MCF 10A (cell line): ENCODE results near the gene BANP. TPM values are rescaled to one million over a fixed set of nuclear protein-coding genes. Genes with fewer than 3 reads are reported as not detected.
"Not testable (repeated sequence)": the region's sequence is repeated elsewhere in the genome, so short reads cannot be mapped to it uniquely, and the experiment has no call there.

Experiments used
- BruUV-seq: library from RNA; stranded (reverse); fragments of 400-500 nt; replicated peaks from 2 replicates; lab custom pipeline; 2021; lab: Mats Ljungman, UMichigan
- CTCF ChIA-PET: fragments of 300-600 bp; sonication (Branson Sonifier 250); formaldehyde crosslinking; extraction: SDS; loops from one replicate; lab custom pipeline; 2021; ENCODE audit warnings: antibody characterized with exemption, inconsistent platforms; lab: Yijun Ruan, JAX
- POLR2A ChIA-PET: fragments of 300-600, 350-650 bp; sonication (Branson Sonifier 250); formaldehyde crosslinking; extraction: SDS; loops from one replicate; lab custom pipeline; 2020; ENCODE audit warnings: antibody characterized with exemption, inconsistent platforms; lab: Yijun Ruan, JAX
- DNase-seq: peaks from one replicate; pipeline ENCODE4 v3.0.0-alpha.2; 2018; ENCODE audit not compliant: unreplicated experiment
- H3K27ac Mint-ChIP-seq: one replicate; pipeline ENCODE4 v1.8.0; 2022; ENCODE audit warnings: mild to moderate bottlenecking, low read depth, mixed read lengths; ENCODE audit not compliant: unreplicated experiment
- H3K27me3 Mint-ChIP-seq: one replicate; pipeline ENCODE4 v1.8.0; 2022; ENCODE audit warnings: mixed read lengths; ENCODE audit not compliant: insufficient read depth, unreplicated experiment
- H3K36me3 Mint-ChIP-seq: one replicate; pipeline ENCODE4 v1.8.0; 2022; ENCODE audit warnings: mild to moderate bottlenecking, moderate library complexity, mixed read lengths; ENCODE audit not compliant: insufficient read depth, unreplicated experiment
- H3K4me1 Mint-ChIP-seq: one replicate; pipeline ENCODE4 v1.8.0; 2022; ENCODE audit warnings: mixed read lengths; ENCODE audit not compliant: insufficient read depth, unreplicated experiment
- H3K4me3 Mint-ChIP-seq: one replicate; pipeline ENCODE4 v1.8.0; 2022; ENCODE audit warnings: mild to moderate bottlenecking, moderate library complexity, mixed read lengths; ENCODE audit not compliant: unreplicated experiment
- H3K9me3 Mint-ChIP-seq: one replicate; pipeline ENCODE4 v1.8.0; 2022; ENCODE audit warnings: mixed read lengths; ENCODE audit not compliant: unreplicated experiment
- CTCF ChIP-seq: fragments of 200-600 bp; IDR thresholded peaks from one replicate; pipeline ENCODE4 v1.8.0; 2022; ENCODE audit warnings: antibody characterized with exemption, mild to moderate bottlenecking; ENCODE audit not compliant: unreplicated experiment
- intact Hi-C: fragments of 100-400 bp; cut with micrococcal nuclease; formaldehyde crosslinking; loops from 2 replicates; pipeline ENCODE4 v1.14.1; 2022
- total RNA-seq: library from RNA; stranded (reverse); gene quantifications from 2 replicates; pipeline ENCODE4 v1.2.3, GENCODE V29; 2022

BANP gene
- total RNA-seq, 1 experiment from 2014 or later, result 38.2 TPM

GRCh38 chr16:88034770-88035169, 83.5 kb downstream of the BANP start:
- CTCF ChIA-PET, result interaction anchor here (0.6 kb wide), 1 partner anchor 371 kb away, joined by 3 read pairs; no protein-coding TSS in a partner anchor
- Mint-ChIP-seq H3K4me1 (no peaks in the 10 kb centered on the region), H3K36me3 (no peaks in the 10 kb centered on the region), H3K27ac (no peak overlapping the region), H3K4me3 (no peak overlapping the region), H3K9me3 (no peaks in the 10 kb centered on the region), H3K27me3 (no peaks in the 10 kb centered on the region)
- POLR2A ChIA-PET, result no interaction called here
- intact Hi-C loops, result no loop called here
- no peak for DNase-seq
- no TSS peak for BruUV-seq
- TF ChIP-seq CTCF, result no peak

GRCh38 chr16:88035292-88035691, 84.1 kb downstream of the BANP start:
- intact Hi-C loops, result no loop called here
- H3K9me3 Mint-ChIP-seq, result no peaks in the 10 kb centered on the region
- POLR2A ChIA-PET, result no interaction called here
- CTCF ChIA-PET, result interaction anchor here (0.6 kb wide), 1 partner anchor 371 kb away, joined by 3 read pairs; no protein-coding TSS in a partner anchor
- no peaks in the 10 kb centered on the region for H3K4me1 Mint-ChIP-seq
- H3K4me3 Mint-ChIP-seq, result no peak overlapping the region
- H3K36me3 Mint-ChIP-seq, result no peaks in the 10 kb centered on the region
- H3K27ac Mint-ChIP-seq, result no peak overlapping the region
- no peak for DNase-seq
- H3K27me3 Mint-ChIP-seq, result no peaks in the 10 kb centered on the region
- no TSS peak for BruUV-seq
- TF ChIP-seq CTCF, result no peak

- H3K4me1 Mint-ChIP-seq, intact Hi-C loops, H3K4me3 Mint-ChIP-seq, CTCF ChIA-PET, H3K27me3 Mint-ChIP-seq, H3K9me3 Mint-ChIP-seq, BruUV-seq, H3K36me3 Mint-ChIP-seq, DNase-seq, POLR2A ChIA-PET: not testable (repeated sequence)
- peak overlapping the region; percentile 50 for H3K27ac Mint-ChIP-seq
Observed at GRCh38 chr16:88035884-88036639, 84.8 kb downstream of the BANP start.

GRCh38 chr16:88036640-88036996, 85.4 kb downstream of the BANP start:
- DNase-seq, H3K9me3 Mint-ChIP-seq, BruUV-seq, CTCF ChIA-PET, POLR2A ChIA-PET, H3K36me3 Mint-ChIP-seq, H3K4me3 Mint-ChIP-seq, H3K4me1 Mint-ChIP-seq, H3K27me3 Mint-ChIP-seq, intact Hi-C loops: not testable (repeated sequence)
- peak overlapping the region; percentile 50 for H3K27ac Mint-ChIP-seq

- H3K27me3 Mint-ChIP-seq, H3K4me1 Mint-ChIP-seq, POLR2A ChIA-PET, intact Hi-C loops, H3K4me3 Mint-ChIP-seq, H3K36me3 Mint-ChIP-seq, BruUV-seq, H3K27ac Mint-ChIP-seq, CTCF ChIA-PET, H3K9me3 Mint-ChIP-seq, DNase-seq: not testable (repeated sequence)
Observed at GRCh38 chr16:88037359-88037758, 86.1 kb downstream of the BANP start.

- H3K4me1 Mint-ChIP-seq, BruUV-seq, H3K9me3 Mint-ChIP-seq, intact Hi-C loops, H3K4me3 Mint-ChIP-seq, DNase-seq, H3K27ac Mint-ChIP-seq, H3K27me3 Mint-ChIP-seq, POLR2A ChIA-PET, H3K36me3 Mint-ChIP-seq: not testable (repeated sequence)
- CTCF ChIA-PET, result interaction anchor here (0.7 kb wide), 1 partner anchor 1519 kb away, joined by 3 read pairs; no protein-coding TSS in a partner anchor
Observed at GRCh38 chr16:88037876-88038525, 86.8 kb downstream of the BANP start.

- H3K4me3 Mint-ChIP-seq, H3K27ac Mint-ChIP-seq, POLR2A ChIA-PET, H3K9me3 Mint-ChIP-seq, H3K36me3 Mint-ChIP-seq, BruUV-seq, H3K4me1 Mint-ChIP-seq, DNase-seq, H3K27me3 Mint-ChIP-seq, intact Hi-C loops: not testable (repeated sequence)
- CTCF ChIA-PET, result interaction anchor here (0.7 kb wide), 1 partner anchor 1519 kb away, joined by 3 read pairs; no protein-coding TSS in a partner anchor
Observed at GRCh38 chr16:88038526-88038908, 87.3 kb downstream of the BANP start.
